Upper lobe of left lung (tissue), 4 donors: ENCODE measurements around the gene CCNJL.

Experiments
- CTCF ChIP-seq, 6 experiments: fragments of 450-650 bp in 4 of 6; fragments of 200-600 bp in 2 of 6; sonication (generic) in 2 of 6; IDR thresholded peaks; one replicate each; pipeline ENCODE4 v1.5.1; 2016 to 2019; ENCODE audit warnings: antibody characterized with exemption in 6 of 6
- EP300 ChIP-seq, 4 donors: sonication (generic); formaldehyde crosslinking; IDR thresholded peaks; one replicate each; pipeline ENCODE4 v1.5.1; 2017; ENCODE audit warnings: antibody characterized with exemption in 4 of 4, control low read depth in 2 of 4
- POLR2AphosphoS5 ChIP-seq, 2 donors: sonication (generic); formaldehyde crosslinking; IDR thresholded peaks; one replicate each; pipeline ENCODE4 v1.5.1; 2017; ENCODE audit warnings: antibody characterized with exemption in 2 of 2

DNA sequence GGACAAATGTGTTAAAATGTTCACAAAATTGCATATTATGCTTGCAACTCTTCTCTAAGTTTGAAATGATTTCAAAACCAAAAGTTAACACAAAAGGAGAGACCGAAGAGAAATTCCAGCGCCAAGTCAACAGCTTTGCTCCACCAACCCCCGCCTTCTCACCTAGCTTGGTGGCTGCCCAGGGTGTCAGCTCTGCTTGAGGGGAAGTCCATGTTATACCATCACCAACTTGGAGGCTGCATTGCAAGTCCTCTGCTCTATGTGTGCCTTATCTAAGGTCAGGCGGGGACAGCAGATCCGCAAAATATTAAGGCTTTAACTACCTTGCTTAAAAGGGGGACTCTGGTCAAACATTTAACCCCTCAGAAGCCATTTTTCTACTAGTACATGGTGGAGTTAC lies 14.6 kb downstream of the CCNJL start:
- TF ChIP-seq CTCF (IDR thresholded peaks at IDR 0.05) = no peak
- no peak for TF ChIP-seq POLR2AphosphoS5 (IDR thresholded peaks at IDR 0.05)
- TF ChIP-seq EP300 (IDR thresholded peaks at IDR 0.05) = no peak
